HepG2 (cell line): ENCODE results near the gene HAGH. TPM values are rescaled to one million over a fixed set of nuclear protein-coding genes. Genes with fewer than 3 reads are reported as not detected.

Experiments
- ATAC-seq: fragments of 200-7000 bp; cut with Tn5 transposase; 3 replicates; pipeline ENCODE4 v1.9.1; 2020; ENCODE audit warnings: mild to moderate bottlenecking, moderate library complexity
- BruUV-seq: library from RNA; stranded (reverse); fragments of 400-500 nt; replicated peaks from 2 replicates; lab custom pipeline; 2021; lab: Mats Ljungman, UMichigan
- CTCF ChIA-PET: fragments of 300-600 bp; formaldehyde crosslinking; extraction: SDS; loops from one replicate; lab custom pipeline; 2021; ENCODE audit warnings: low total read pairs, inconsistent platforms, low intra/inter-chr PET ratio; lab: Yijun Ruan, JAX
- POLR2A ChIA-PET: fragments of 350-600 bp; sonication (Branson Sonifier 250); formaldehyde crosslinking; loops from one replicate; lab custom pipeline; 2020; ENCODE audit warnings: antibody characterized with exemption, inconsistent platforms; lab: Yijun Ruan, JAX
- DNase-seq: peaks from one replicate; pipeline ENCODE4 v3.0.0-alpha.2; 2015; ENCODE audit warnings: low spot score
- FAIRE-seq: peaks from 3 replicates; lab custom pipeline; 2011; peaks lifted over from hg19 to GRCh38; lab: Jason Lieb, UNC
- H2AFZ ChIP-seq: one replicate; pipeline ENCODE4 v1.6.1; 2011; ENCODE audit warnings: low read length, inconsistent platforms
- H3K27ac ChIP-seq: fragments of 300-600 bp; 3 replicates; pipeline ENCODE4 v1.8.0; 2011; ENCODE audit warnings: mixed run types, mild to moderate bottlenecking, mixed read lengths, low read length, inconsistent platforms; ENCODE audit not compliant: insufficient read depth; ENCODE audit errors: extremely low read length
- H3K27me3 ChIP-seq, 2 experiments: fragments of 200-600 bp in 1 of 2; 2 replicates in 1 of 2; 3 replicates in 1 of 2; pipeline versions ENCODE4 v1.6.0 to v1.8.0; 2011; ENCODE audit warnings: low read length in 2 of 2, mild to moderate bottlenecking in 2 of 2, moderate library complexity in 2 of 2, inconsistent platforms in 1 of 2; ENCODE audit not compliant: insufficient read depth in 2 of 2, control insufficient read depth in 1 of 2
- H3K36me3 ChIP-seq, 2 experiments: fragments of 200-600 bp in 1 of 2; replicated peaks in 1 of 2; 2 replicates in 1 of 2; 3 replicates in 1 of 2; pipeline versions ENCODE4 v1.5.1 to v1.8.0; 2011; ENCODE audit warnings: low read length in 2 of 2, inconsistent platforms in 1 of 2; ENCODE audit not compliant: insufficient read depth in 2 of 2, control insufficient read depth in 1 of 2
- H3K4me1 ChIP-seq: 2 replicates; pipeline ENCODE4 v1.5.1; 2012; ENCODE audit warnings: low read length, inconsistent platforms; ENCODE audit not compliant: insufficient read depth
- H3K4me2 ChIP-seq: 2 replicates; pipeline ENCODE4 v1.6.0; 2011; ENCODE audit warnings: low read depth, low read length, inconsistent platforms
- H3K4me3 ChIP-seq, 3 experiments: fragments of 200-600 bp in 1 of 3; sonication (generic), shearing (Covaris generic) in 1 of 3; replicated peaks in 1 of 3; 2 replicates each; pipeline ENCODE4 v1.5.1; 2011 to 2016; ENCODE audit warnings: low read length in 3 of 3, inconsistent platforms in 2 of 3, low read depth in 2 of 3, mild to moderate bottlenecking in 2 of 3, control low read depth in 1 of 3, mixed read lengths in 1 of 3; ENCODE audit not compliant: insufficient read depth in 1 of 3
- H3K79me2 ChIP-seq: one replicate; pipeline ENCODE4 v1.6.1; 2011; ENCODE audit warnings: low read length, inconsistent platforms; ENCODE audit not compliant: insufficient read depth
- H3K9ac ChIP-seq: 2 replicates; pipeline ENCODE4 v1.6.0; 2011; ENCODE audit warnings: mild to moderate bottlenecking, low read depth, low read length, inconsistent platforms; ENCODE audit not compliant: insufficient read depth
- H3K9me3 ChIP-seq: 2 replicates; pipeline ENCODE4 v1.5.1; 2012; ENCODE audit warnings: mild to moderate bottlenecking, low read length
- H4K20me1 ChIP-seq: 2 replicates; pipeline ENCODE4 v1.6.0; 2011; ENCODE audit warnings: inconsistent platforms, mild to moderate bottlenecking, low read length, moderate library complexity; ENCODE audit not compliant: insufficient read depth
- AKAP8 ChIP-seq: sonication (generic); formaldehyde crosslinking; IDR thresholded peaks from 2 replicates; pipeline ENCODE4 v1.5.1; 2020; ENCODE audit warnings: mild to moderate bottlenecking, missing genetic modification reagents
- FOSL2 ChIP-seq: sonication (generic); formaldehyde crosslinking; IDR thresholded peaks from 2 replicates; pipeline ENCODE4 v1.4.0; 2020; ENCODE audit warnings: missing genetic modification reagents
- FOXK1 ChIP-seq: sonication (generic); formaldehyde crosslinking; IDR thresholded peaks from 2 replicates; pipeline ENCODE4 v1.4.0; 2020; ENCODE audit warnings: low read depth, missing genetic modification reagents, borderline replicate concordance
- GABPB1 ChIP-seq: IDR thresholded peaks from 2 replicates; pipeline ENCODE4 v1.6.1; 2016; ENCODE audit warnings: mild to moderate bottlenecking, missing genetic modification reagents, moderate library complexity, missing compliant biosample characterization
- GPBP1L1 ChIP-seq: sonication (generic); formaldehyde crosslinking; IDR thresholded peaks from 2 replicates; pipeline ENCODE4 v1.5.0; 2020; ENCODE audit warnings: mild to moderate bottlenecking, missing genetic modification reagents
- IRX3 ChIP-seq: sonication (generic); formaldehyde crosslinking; IDR thresholded peaks from 2 replicates; pipeline ENCODE4 v1.8.1; 2023; ENCODE audit warnings: mild to moderate bottlenecking, low read depth, missing genetic modification reagents, borderline replicate concordance
- MIER2 ChIP-seq: IDR thresholded peaks from 2 replicates; pipeline ENCODE4 v1.6.1; 2016; ENCODE audit warnings: missing biosample characterization, missing genetic modification reagents
- NFAT5 ChIP-seq: sonication (generic); formaldehyde crosslinking; IDR thresholded peaks from 2 replicates; pipeline ENCODE4 v1.4.0; 2020; ENCODE audit warnings: missing genetic modification reagents
- POLR2AphosphoS2 ChIP-seq: IDR thresholded peaks from 2 replicates; pipeline ENCODE4 v1.6.1; 2011; ENCODE audit warnings: low read depth, low read length, improper control_type of control experiment
- SP140L ChIP-seq: sonication (generic); formaldehyde crosslinking; IDR thresholded peaks from 2 replicates; pipeline ENCODE4 v1.4.0; 2020; ENCODE audit warnings: missing genetic modification reagents, borderline replicate concordance
- SRSF1 ChIP-seq: fragments of 200-400 bp; formaldehyde crosslinking; optimal IDR thresholded peaks from 2 replicates; pipeline ENCODE3; 2017; ENCODE audit warnings: mild to moderate bottlenecking, low read depth, low read length, moderate library complexity
- ZNF207 ChIP-seq: fragments of 450-650 bp; IDR thresholded peaks from 2 replicates; pipeline ENCODE4 v1.6.1; 2016; ENCODE audit warnings: antibody characterized with exemption, borderline replicate concordance
- ZNF274 ChIP-seq: sonication (generic); formaldehyde crosslinking; IDR thresholded peaks from 2 replicates; pipeline ENCODE4 v1.5.1; 2020; ENCODE audit warnings: mild to moderate bottlenecking, missing genetic modification reagents
- ZNF557 ChIP-seq: sonication (generic); formaldehyde crosslinking; IDR thresholded peaks from 2 replicates; pipeline ENCODE4 v1.4.0; 2020; ENCODE audit warnings: missing genetic modification reagents
- ZNF768 ChIP-seq: sonication (generic); formaldehyde crosslinking; IDR thresholded peaks from 2 replicates; pipeline ENCODE4 v1.4.0; 2020; ENCODE audit warnings: missing genetic modification reagents
- ZNF891 ChIP-seq: sonication (generic); formaldehyde crosslinking; IDR thresholded peaks from 2 replicates; pipeline ENCODE4 v1.5.0; 2020; ENCODE audit warnings: mild to moderate bottlenecking, missing genetic modification reagents
- WGBS: methylation state at CpG from one replicate; pipeline ENCODE4 v1.1.6; 2017; ENCODE audit warnings: low lambda C conversion rate; 5-methylcytosine and 5-hydroxymethylcytosine counted together
- in situ Hi-C: cut with HindIII; loops from 2 replicates; pipeline ENCODE4 v1.10.0; 2017; ENCODE audit warnings: low pct_unique_long_range_greater_than_20kb; ENCODE audit not compliant: extremely low pct_ligation_motif_present
- intact Hi-C: fragments of 100-400 bp; cut with micrococcal nuclease; formaldehyde crosslinking; loops from one replicate; pipeline ENCODE4 v1.10.0; 2022; ENCODE audit not compliant: unreplicated experiment
- polyA plus RNA-seq, 8 experiments: library from polyadenylated mRNA; depleted of rRNA in 3 of 8; stranded (reverse) in 7 of 8; unstranded in 1 of 8; fragments of >200 nt; fragmentation: Illumina TruSeq in 4 of 8; extraction: Trizol in 4 of 8; gene quantifications; 2 replicates each; pipeline versions ENCODE4 v1.2.1 to v1.2.3, GENCODE V29; 2011 to 2016; ENCODE audit warnings: low read depth in 4 of 8, missing spikeins in 1 of 8, mixed read lengths in 1 of 8; ENCODE audit not compliant: insufficient read depth in 1 of 8
- total RNA-seq, 5 experiments: library from RNA; depleted of rRNA; stranded (reverse); fragments of >200 nt; fragmentation: Illumina TruSeq; extraction: Trizol; gene quantifications; 2 replicates each; pipeline ENCODE4 v1.2.3, GENCODE V29; 2016; ENCODE audit warnings: low read depth in 1 of 5

HAGH gene
- total and polyA plus RNA-seq, 2 of the 13 experiments (the other 11 are each of a cell fraction or from before 2014, with no cell fraction given), result 70.4 to 95.4 TPM

GRCh38 chr16:1770328-1771187 is 56.1 kb downstream of the HAGH start:
- Histone ChIP-seq H3K36me3 (peaks cover 6 to 26% of the 10 kb centered on the region in 2 experiments; a peak in 4 of 5 replicates), H3K4me2 (peak overlapping the region; percentile 91), H3K9ac (peak overlapping the region; percentile 60; the same call in 1 of the 2 replicates), H3K4me1 (peaks cover 12% of the 10 kb centered on the region), H4K20me1 (no peaks in the 10 kb centered on the region), H3K79me2 (peaks cover 30% of the 10 kb centered on the region), H3K27me3 (no peaks in the 10 kb centered on the region; a peak in 2 of 5 replicates), H3K4me3 (peak overlapping the region; percentile 94 to 96 (median 95); a peak in 4 of 6 replicates), H3K9me3 (no peaks in the 10 kb centered on the region), H2AFZ (no peak overlapping the region), H3K27ac (no peak overlapping the region)
- DNase-seq (no peak), ATAC-seq (no peak), FAIRE-seq (no peak)
- ChIA-PET CTCF (no interaction called here), POLR2A (interaction anchor here (1.3 kb wide), 1 partner anchor 57 kb away, joined by 4 read pairs; the partner anchor contains the start of gene FAHD1)
- WGBS, result 96% methylated on average over 48 of the region's 81 CpGs
- in situ Hi-C loops (no loop called here), intact Hi-C loops (loop anchor here (5.0 kb wide), 1 partner anchor 42 kb away; no protein-coding TSS in a partner anchor)
- TSS peak; percentile 12 for BruUV-seq
- TF ChIP-seq ZNF557 (CRISPR knock-in tag), result no peak
- TF ChIP-seq IRX3 (CRISPR knock-in tag), result no peak
- no peak; the same call in 1 of the 2 replicates for TF ChIP-seq GABPB1 (CRISPR knock-in tag)
- TF ChIP-seq FOXK1 (CRISPR knock-in tag), result no peak
- TF ChIP-seq ZNF891, result no peak
- TF ChIP-seq POLR2AphosphoS2, result no peak
- 0 out of 2 replicates have a peak, but pooled peaks have one; percentile 35 for TF ChIP-seq AKAP8 (CRISPR knock-in tag)
- peak; percentile 36; the same call in 1 of the 2 replicates for TF ChIP-seq ZNF768 (CRISPR knock-in tag)
- TF ChIP-seq SP140L (CRISPR knock-in tag), result no peak
- TF ChIP-seq ZNF207, result no peak
- peak; percentile 19 for TF ChIP-seq SRSF1
- TF ChIP-seq NFAT5 (CRISPR knock-in tag), result no peak
- TF ChIP-seq GPBP1L1, result no peak
- TF ChIP-seq ZNF274 (CRISPR knock-in tag), result no peak
- no peak for TF ChIP-seq MIER2
- TF ChIP-seq FOSL2 (CRISPR knock-in tag), result no peak
